GM12873 (cell line): ENCODE data around the gene MAIP1.

ENCODE experiments used
- CTCF ChIP-seq: IDR thresholded peaks from 2 replicates; pipeline ENCODE4 v1.5.1; 2012; ENCODE audit warnings: low read depth, mild to moderate bottlenecking, moderate library complexity, low read length, control low read depth; ENCODE audit not compliant: insufficient read depth; ENCODE audit errors: missing control alignments

Gene MAIP1

DNA sequence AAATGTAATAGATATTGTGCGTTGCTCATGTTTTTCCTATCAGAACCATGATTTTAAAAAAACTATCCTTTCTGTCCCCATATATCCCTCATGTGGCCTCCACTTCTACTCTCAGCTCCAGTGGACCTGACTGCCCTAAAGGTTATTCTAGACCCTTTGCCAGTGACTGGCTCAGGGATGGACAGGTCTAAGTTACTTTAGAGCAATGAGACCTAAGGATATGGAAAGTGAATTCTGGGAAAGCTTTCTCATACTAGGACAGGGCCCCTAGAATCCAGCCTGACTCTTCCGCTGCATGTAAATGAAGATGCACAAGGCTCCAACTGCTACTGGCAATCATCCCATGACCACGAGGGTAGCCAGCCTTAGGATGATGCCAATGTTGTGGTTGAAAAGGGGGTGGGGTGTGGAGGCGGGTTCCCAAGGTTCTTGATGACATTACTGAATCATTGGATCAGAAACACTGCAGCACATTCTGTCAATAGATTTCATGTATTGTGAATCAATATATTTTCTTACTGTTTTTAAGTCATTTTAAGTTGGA is 23.0 kb upstream of the MAIP1 start:
- TF ChIP-seq CTCF = no peak

- no peak for TF ChIP-seq CTCF
These were observed 21.9 kb upstream of the MAIP1 start for GRCh38 chr2:199933466-199933865.

DNA sequence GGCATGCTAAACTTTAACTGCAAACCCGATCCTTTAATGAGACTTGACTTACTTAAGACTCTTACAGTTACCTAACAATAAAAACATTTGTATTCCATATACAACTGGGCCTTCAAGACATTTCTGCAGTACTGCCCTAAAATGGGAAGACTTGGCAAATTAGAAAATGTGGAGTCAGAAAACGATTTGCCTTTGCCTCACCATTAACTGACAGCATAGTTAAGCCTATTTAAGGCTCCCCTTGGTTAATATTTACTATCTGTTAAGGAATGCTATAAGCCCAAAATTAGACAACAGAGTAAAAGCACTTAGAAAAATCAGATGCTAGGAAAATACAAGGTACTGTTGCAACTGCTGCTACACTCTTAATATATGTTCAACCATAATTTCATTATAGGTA is 18.8 kb upstream of the MAIP1 start:
- no peak for TF ChIP-seq CTCF

- TF ChIP-seq CTCF = peak; percentile 26
These were observed 15.0 kb upstream of the MAIP1 start for GRCh38 chr2:199940373-199940772.

DNA sequence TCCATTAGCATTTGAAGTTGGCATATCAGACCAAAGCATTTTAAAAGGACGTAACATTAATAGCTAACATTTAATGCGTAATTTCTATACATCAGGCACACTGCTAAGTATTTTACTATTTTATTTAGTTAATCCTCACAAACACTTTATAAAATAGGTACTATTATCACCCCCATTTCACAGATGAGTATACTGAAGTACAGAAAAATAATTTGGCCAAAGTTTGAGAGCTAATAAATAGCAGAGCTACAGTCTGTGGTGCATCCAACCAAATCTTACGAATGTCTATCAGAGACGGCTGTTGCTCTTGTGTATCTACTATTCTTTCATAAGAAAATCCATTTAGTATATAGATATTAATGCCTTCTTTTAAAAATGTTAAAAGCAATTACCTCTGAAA is 12.0 kb upstream of the MAIP1 start:
- TF ChIP-seq CTCF = no peak

GRCh38 chr2:199946196-199946595 is 9.2 kb upstream of the MAIP1 start:
- TF ChIP-seq CTCF = no peak

DNA sequence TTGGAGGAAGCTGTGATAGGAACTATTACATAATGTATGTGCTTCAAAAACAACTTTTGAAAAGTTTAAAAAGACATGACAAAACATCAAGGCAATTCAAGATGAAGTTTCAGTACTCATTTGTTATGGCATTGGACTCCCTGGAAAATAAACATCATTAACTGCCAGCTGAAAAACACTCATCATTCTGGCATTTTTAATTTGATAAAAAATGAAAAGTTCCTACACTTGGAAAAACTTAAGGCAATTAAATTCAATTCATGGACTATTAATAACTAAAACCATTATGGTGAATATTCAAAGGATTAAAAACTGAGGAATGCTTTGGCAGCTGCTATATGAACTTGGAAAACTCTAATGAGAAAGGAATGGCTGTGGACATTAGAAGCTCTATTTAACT is 8.5 kb upstream of the MAIP1 start:
- no peak for TF ChIP-seq CTCF
